ENCODE measurements around the gene FAM163B.

FAM163B gene

GRCh38 chr9:133528001-133528875 is 81.0 kb downstream of the FAM163B start:
- no peak overlapping the region for H3K4me3 ChIP-seq (ENCODE audit: control insufficient read depth, low read depth, low read length)
- no peak for TF ChIP-seq CTCF (conservative IDR thresholded peaks at IDR 0.05; ENCODE audit: control insufficient read depth, insufficient read depth, low read depth, low read length)
- DNase-seq (ENCODE audit: low read depth): no peak

GRCh38 chr9:133527444-133527920 is 81.7 kb downstream of the FAM163B start:
- TF ChIP-seq CTCF (conservative IDR thresholded peaks at IDR 0.05; ENCODE audit: control insufficient read depth, insufficient read depth, low read depth, low read length): no peak

More at GRCh38 chr9:133527444-133527920, 81.7 kb downstream of the FAM163B start:
- H3K4me3 ChIP-seq (ENCODE audit: control insufficient read depth, low read depth, low read length): no peak overlapping the region
- no peak for DNase-seq (ENCODE audit: low read depth)
